HEK293 (cell line): ENCODE measurements around the gene GPR119.

Experiments
- ATF2 ChIP-seq: fragments of 450-650 bp; formaldehyde crosslinking; IDR thresholded peaks from 2 replicates; pipeline ENCODE4 v1.5.1; 2016; ENCODE audit warnings: missing biosample characterization, missing genetic modification characterization, low read depth
- CTCF ChIP-seq: fragments of 450-650 bp; formaldehyde crosslinking; IDR thresholded peaks from 2 replicates; pipeline ENCODE4 v1.5.1; 2016; ENCODE audit warnings: missing biosample characterization, missing genetic modification characterization
- KLF10 ChIP-seq: fragments of 450-650 bp; IDR thresholded peaks from 2 replicates; pipeline ENCODE4 v1.5.1; 2018; ENCODE audit warnings: missing biosample characterization, mild to moderate bottlenecking, missing genetic modification characterization
- REST ChIP-seq: fragments of 450-650 bp; formaldehyde crosslinking; IDR thresholded peaks from 2 replicates; pipeline ENCODE4 v1.5.1; 2016; ENCODE audit warnings: missing biosample characterization, missing genetic modification characterization
- ZNF362 ChIP-seq: fragments of 450-650 bp; formaldehyde crosslinking; IDR thresholded peaks from 2 replicates; pipeline ENCODE4 v1.5.1; 2016; ENCODE audit warnings: missing biosample characterization, missing genetic modification characterization
- ZNF510 ChIP-seq: fragments of 450-650 bp; formaldehyde crosslinking; IDR thresholded peaks from 2 replicates; pipeline ENCODE4 v1.5.1; 2018; ENCODE audit warnings: mild to moderate bottlenecking, missing genetic modification characterization, missing biosample characterization; ENCODE audit not compliant: insufficient replicate concordance
- ZNF776 ChIP-seq: fragments of 450-650 bp; formaldehyde crosslinking; IDR thresholded peaks from 2 replicates; pipeline ENCODE4 v1.5.0; 2017; ENCODE audit warnings: missing biosample characterization, missing genetic modification characterization, borderline replicate concordance
- ZSCAN23 ChIP-seq: fragments of 450-650 bp; formaldehyde crosslinking; IDR thresholded peaks from 2 replicates; pipeline ENCODE4 v1.5.1; 2016; ENCODE audit warnings: missing biosample characterization, missing genetic modification characterization

- no peak for TF ChIP-seq KLF10 (tag by site-specific recombination)
- TF ChIP-seq REST (tag by site-specific recombination): no peak
- no peak for TF ChIP-seq ZNF510 (tag by site-specific recombination)
- TF ChIP-seq CTCF (tag by site-specific recombination): no peak
- TF ChIP-seq ZNF362 (tag by site-specific recombination): no peak
- no peak for TF ChIP-seq ATF2 (tag by site-specific recombination)
- no peak for TF ChIP-seq ZNF776
- TF ChIP-seq ZSCAN23 (tag by site-specific recombination): no peak
Observed at GRCh38 chrX:130418066-130418465, 32.6 kb upstream of the GPR119 start.
